Keratinocyte (primary cell): ENCODE data around the gene ESD. TPM values are rescaled to one million over a fixed set of nuclear protein-coding genes. Genes with fewer than 3 reads are reported as not detected.

Source experiments
- DNase-seq: peaks from one replicate; pipeline ENCODE4 v3.0.0-alpha.2; 2011; ENCODE audit warnings: low read depth, missing footprints, low spot score
- FAIRE-seq: peaks from 2 replicates; lab custom pipeline; 2011; peaks lifted over from hg19 to GRCh38; lab: Jason Lieb, UNC
- H2AFZ ChIP-seq: 2 replicates; pipeline ENCODE4 v1.6.0; 2012; ENCODE audit warnings: low read length, control low read depth, inconsistent platforms; ENCODE audit not compliant: control insufficient read depth
- H3K27ac ChIP-seq: 2 replicates; pipeline ENCODE4 v1.5.1; 2011; ENCODE audit warnings: low read length; ENCODE audit not compliant: control insufficient read depth, insufficient read depth
- H3K27me3 ChIP-seq: 3 replicates; pipeline ENCODE4 v1.6.0; 2011; ENCODE audit warnings: low read length; ENCODE audit not compliant: control insufficient read depth, insufficient read depth; ENCODE audit errors: extremely low read depth
- H3K36me3 ChIP-seq, 2 experiments: 2 replicates in 1 of 2; 3 replicates in 1 of 2; pipeline ENCODE4 v1.5.1; 2011; ENCODE audit warnings: low read length in 2 of 2, mild to moderate bottlenecking in 1 of 2; ENCODE audit not compliant: control insufficient read depth in 2 of 2, insufficient read depth in 2 of 2; ENCODE audit errors: extremely low read depth in 1 of 2
- H3K4me1 ChIP-seq: 3 replicates; pipeline ENCODE4 v1.5.1; 2011; ENCODE audit warnings: low read length; ENCODE audit not compliant: control insufficient read depth, insufficient read depth; ENCODE audit errors: extremely low read depth
- H3K4me2 ChIP-seq: 3 replicates; pipeline ENCODE4 v1.6.0; 2011; ENCODE audit warnings: low read depth, low read length; ENCODE audit not compliant: control insufficient read depth, insufficient read depth; ENCODE audit errors: extremely low read depth
- H3K4me3 ChIP-seq, 3 experiments: fragments of 200-600 bp in 1 of 3; sonication (generic) in 1 of 3; 2 replicates in 2 of 3; 3 replicates in 1 of 3; pipeline ENCODE4 v1.5.1; 2011 to 2016; ENCODE audit warnings: low read length in 3 of 3, mild to moderate bottlenecking in 3 of 3, control low read depth in 2 of 3, inconsistent platforms in 1 of 3, low read depth in 1 of 3, mixed read lengths in 1 of 3, mixed run types in 1 of 3, moderate library complexity in 1 of 3; ENCODE audit not compliant: control insufficient read depth in 2 of 3, insufficient read depth in 2 of 3; ENCODE audit errors: extremely low read depth in 1 of 3
- H3K79me2 ChIP-seq: 2 replicates; pipeline ENCODE4 v1.6.0; 2012; ENCODE audit warnings: low read length; ENCODE audit not compliant: control insufficient read depth, insufficient read depth
- H3K9ac ChIP-seq: 3 replicates; pipeline ENCODE4 v1.6.0; 2011; ENCODE audit warnings: low read length; ENCODE audit not compliant: control insufficient read depth, insufficient read depth; ENCODE audit errors: extremely low read depth
- H3K9me1 ChIP-seq: 3 replicates; pipeline ENCODE4 v1.6.0; 2011; ENCODE audit warnings: low read length; ENCODE audit not compliant: control insufficient read depth, insufficient read depth; ENCODE audit errors: extremely low read depth
- H3K9me3 ChIP-seq: 2 replicates; pipeline ENCODE4 v1.5.1; 2012; ENCODE audit warnings: low read depth, low read length; ENCODE audit not compliant: control insufficient read depth
- H4K20me1 ChIP-seq: 3 replicates; pipeline ENCODE4 v1.6.0; 2011; ENCODE audit warnings: low read length; ENCODE audit not compliant: control insufficient read depth, insufficient read depth; ENCODE audit errors: extremely low read depth
- CTCF ChIP-seq, 3 experiments: IDR thresholded peaks in 1 of 3; conservative IDR thresholded peaks in 1 of 3; optimal IDR thresholded peaks in 1 of 3; 2 replicates in 2 of 3; 3 replicates in 1 of 3; pipeline versions ENCODE3 to v1.5.1; 2011; ENCODE audit warnings: low read length in 3 of 3, mild to moderate bottlenecking in 3 of 3, moderate library complexity in 2 of 3, control low read depth in 1 of 3, inconsistent platforms in 1 of 3; ENCODE audit not compliant: insufficient read depth in 2 of 3; ENCODE audit errors: extremely low read depth in 1 of 3
- EZH2 ChIP-seq: IDR thresholded peaks from one replicate; pipeline ENCODE4 v1.6.1; 2012; ENCODE audit warnings: inconsistent platforms, mild to moderate bottlenecking, low read length, moderate library complexity
- dilution Hi-C: fragments of 300-500 bp; cut with MboI; formaldehyde crosslinking; loops from one replicate; pipeline ENCODE4 v1.7.0; 2020; ENCODE audit warnings: low sequenced_read_pairs; ENCODE audit not compliant: extremely low pct_ligation_motif_present
- polyA plus RNA-seq, 5 experiments: library from polyadenylated mRNA; depleted of rRNA in 3 of 5; stranded (reverse) in 3 of 5; stranded (forward) in 1 of 5; unstranded in 1 of 5; fragments of >200 nt; gene quantifications; 1 replicate in 1 of 5; 2 replicates in 3 of 5; 3 replicates in 1 of 5; pipeline versions ENCODE4 v1.2.1 to v1.2.3, GENCODE V29; 2011 to 2012; ENCODE audit warnings: missing spikeins in 2 of 5, low read depth in 1 of 5, low replicate concordance in 1 of 5

ESD gene
- polyA plus RNA-seq, 1 donor (not counting 4 experiments of a cell fraction or from before 2014, with no cell fraction given) = 181 TPM

GRCh38 chr13:46753137-46753536, 43.8 kb downstream of the ESD start:
- H3K27ac ChIP-seq = no peak overlapping the region

GRCh38 chr13:46751811-46752635, 44.9 kb downstream of the ESD start:
- Histone ChIP-seq H3K4me3 (no peak overlapping the region), H3K9me1 (no peaks in the 10 kb centered on the region), H3K27ac (no peak overlapping the region), H3K4me2 (no peak overlapping the region), H3K27me3 (no peaks in the 10 kb centered on the region), H3K4me1 (no peaks in the 10 kb centered on the region), H2AFZ (no peak overlapping the region), H3K79me2 (no peaks in the 10 kb centered on the region), H3K36me3 (peaks cover 15% of the 10 kb centered on the region in 2 experiments), H3K9me3 (no peaks in the 10 kb centered on the region), H4K20me1 (no peaks in the 10 kb centered on the region), H3K9ac (no peak overlapping the region)
- no peak for FAIRE-seq
- no peak for DNase-seq
- dilution Hi-C loops = no loop called here
- TF ChIP-seq CTCF (optimal IDR thresholded peaks at IDR 0.05 in 1 of 3, IDR thresholded peaks at IDR 0.05 in 1 of 3, conservative IDR thresholded peaks at IDR 0.05 in 1 of 3; ENCODE audit: extremely low read depth in 1 of 3, insufficient read depth in 2 of 3, low read length in 3 of 3) (no peak), EZH2 (no peak)

More at GRCh38 chr13:46753137-46753536, 43.8 kb downstream of the ESD start:
- Histone ChIP-seq H3K4me2 (no peak overlapping the region), H3K9me1 (no peaks in the 10 kb centered on the region), H3K4me3 (no peak overlapping the region), H3K9ac (no peak overlapping the region), H2AFZ (no peak overlapping the region), H4K20me1 (no peaks in the 10 kb centered on the region), H3K9me3 (no peaks in the 10 kb centered on the region), H3K4me1 (no peaks in the 10 kb centered on the region), H3K79me2 (no peaks in the 10 kb centered on the region), H3K36me3 (peaks cover 11 to 15% of the 10 kb centered on the region in 2 experiments), H3K27me3 (no peaks in the 10 kb centered on the region)
- dilution Hi-C loops = no loop called here
- no peak for FAIRE-seq
- TF ChIP-seq EZH2 (no peak), CTCF (optimal IDR thresholded peaks at IDR 0.05 in 1 of 3, IDR thresholded peaks at IDR 0.05 in 1 of 3, conservative IDR thresholded peaks at IDR 0.05 in 1 of 3; ENCODE audit: extremely low read depth in 1 of 3, insufficient read depth in 2 of 3, low read length in 3 of 3) (no peak)
- no peak for DNase-seq
